K562 (cell line): ENCODE results near the gene CLCN6. TPM values are rescaled to one million over a fixed set of nuclear protein-coding genes. Genes with fewer than 3 reads are reported as not detected.

Experiments used
- MAFG ChIP-seq: fragments of 450-650 bp; conservative IDR thresholded peaks from 2 replicates; pipeline ENCODE4 v1.6.1; 2016; ENCODE audit warnings: missing genetic modification characterization, missing compliant biosample characterization
- MTA3 ChIP-seq: fragments of 450-650 bp; formaldehyde crosslinking; IDR thresholded peaks from 2 replicates; pipeline ENCODE4 v1.6.1; 2017; ENCODE audit warnings: mild to moderate bottlenecking, borderline replicate concordance
- RAD21 ChIP-seq, 2 experiments: fragments of 250-450 bp in 1 of 2; fragments of 450-650 bp in 1 of 2; sonication (Bioruptor Pico) in 1 of 2; formaldehyde crosslinking in 1 of 2; IDR thresholded peaks in 1 of 2; conservative IDR thresholded peaks in 1 of 2; 2 replicates each; pipeline versions ENCODE4 v1.4.0 to v1.8.0; 2020 to 2022; ENCODE audit warnings: mild to moderate bottlenecking in 2 of 2, moderate library complexity in 1 of 2
- XRCC4 ChIP-seq: IDR thresholded peaks from one replicate; pipeline ENCODE4 v1.6.1; 2011; ENCODE audit not compliant: insufficient read depth, insufficient read length; ENCODE audit errors: extremely low read depth
- ZNF668 ChIP-seq: fragments of 250-450 bp; sonication (Bioruptor Pico); IDR thresholded peaks from 2 replicates; pipeline ENCODE4 v1.8.0; 2022; ENCODE audit warnings: mild to moderate bottlenecking, inconsistent platforms
- polyA plus RNA-seq, 8 experiments: library from polyadenylated mRNA; depleted of rRNA in 4 of 8; stranded (reverse) in 5 of 8; unstranded in 3 of 8; fragments of >200 nt; fragmentation: Nextera tagmentation in 2 of 8; fragmentation: Illumina TruSeq in 1 of 8; extraction: Ambion mirVana in 2 of 8; extraction: Trizol in 1 of 8; gene quantifications; 2 replicates each; pipeline versions ENCODE4 v1.2.1 to v1.2.3, GENCODE V29; 2011 to 2014; ENCODE audit warnings: inconsistent platforms in 1 of 8, missing spikeins in 1 of 8
- total RNA-seq, 7 experiments: library from RNA; depleted of rRNA in 6 of 7; stranded (reverse); fragments of >200 nt in 6 of 7; fragmentation: Illumina TruSeq in 2 of 7; extraction: Trizol in 2 of 7; gene quantifications; 2 replicates each; pipeline versions ENCODE4 v1.2.1 to v1.2.3, GENCODE V29; 2011 to 2021; ENCODE audit warnings: low replicate concordance in 1 of 7
- TF ChIP-seq, protein P1 (sequence below), 2 experiments: IDR thresholded peaks; 2 replicates each; pipeline ENCODE4 v1.6.1; 2011; ENCODE audit warnings: borderline replicate concordance in 1 of 2, control low read depth in 1 of 2, low read depth in 1 of 2, low read length in 1 of 2, mild to moderate bottlenecking in 1 of 2, mixed read lengths in 1 of 2, moderate library complexity in 1 of 2; ENCODE audit not compliant: insufficient read depth in 1 of 2, insufficient read length in 1 of 2, poor library complexity in 1 of 2, severe bottlenecking in 1 of 2; ENCODE audit errors: extremely low read depth in 1 of 2
- TF ChIP-seq, protein P2 (sequence below): sonication (generic); formaldehyde crosslinking; IDR thresholded peaks from 2 replicates; pipeline ENCODE4 v1.8.1; 2023; ENCODE audit warnings: mild to moderate bottlenecking, missing genetic modification reagents
- TF ChIP-seq, protein P3 (sequence below): fragments of 450-650 bp; IDR thresholded peaks from 2 replicates; pipeline ENCODE4 v1.6.1; 2016; ENCODE audit warnings: missing biosample characterization, missing genetic modification characterization

CLCN6 gene
- total and polyA plus RNA-seq, 9 of the 15 experiments (the other 6 are each of a cell fraction or from before 2014, with no cell fraction given) = 2.0 to 21.8 (median 13.6) TPM

DNA sequence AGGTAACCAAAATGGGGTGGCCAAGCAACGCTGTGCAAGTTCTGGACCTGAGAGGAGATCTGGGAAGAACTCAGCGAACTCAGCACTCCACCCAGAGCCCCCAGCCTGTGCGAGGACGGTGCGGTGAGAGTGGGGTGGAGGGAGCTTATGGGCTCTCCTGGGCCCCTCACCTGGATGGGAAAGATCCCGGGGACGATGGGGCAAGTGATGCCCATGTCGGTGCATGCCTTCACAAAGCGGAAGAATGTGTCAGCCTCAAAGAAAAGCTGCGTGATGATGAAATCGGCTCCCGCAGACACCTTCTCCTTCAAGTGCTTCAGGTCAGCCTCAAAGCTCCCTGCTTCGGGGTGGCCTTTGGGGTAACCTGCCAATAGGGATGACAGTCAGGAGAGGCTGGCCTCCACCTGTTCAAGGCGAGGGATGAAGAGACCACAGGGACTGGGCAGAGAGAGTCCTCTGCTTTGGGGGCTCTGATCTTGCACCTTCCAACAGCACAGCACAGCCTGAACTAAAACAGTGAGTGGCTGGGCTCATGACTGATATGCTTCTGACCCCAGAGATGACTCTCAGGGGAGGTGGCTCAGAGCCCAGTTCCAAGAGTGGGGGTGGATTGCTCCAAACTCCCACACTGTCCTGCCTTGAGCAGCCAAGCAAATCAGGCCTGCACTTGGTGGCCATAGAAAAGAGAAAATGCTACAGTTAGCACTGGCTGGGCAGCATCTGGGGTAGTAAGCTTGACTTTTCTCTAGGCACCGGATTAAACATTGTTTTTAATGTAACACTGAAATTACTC lies 9.8 kb upstream of the CLCN6 start (continued):
- TF ChIP-seq, protein P1, sequence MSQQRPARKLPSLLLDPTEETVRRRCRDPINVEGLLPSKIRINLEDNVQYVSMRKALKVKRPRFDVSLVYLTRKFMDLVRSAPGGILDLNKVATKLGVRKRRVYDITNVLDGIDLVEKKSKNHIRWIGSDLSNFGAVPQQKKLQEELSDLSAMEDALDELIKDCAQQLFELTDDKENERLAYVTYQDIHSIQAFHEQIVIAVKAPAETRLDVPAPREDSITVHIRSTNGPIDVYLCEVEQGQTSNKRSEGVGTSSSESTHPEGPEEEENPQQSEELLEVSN (IDR thresholded peaks at IDR 0.05; ENCODE audit: borderline replicate concordance in 1 of 2, extremely low read depth in 1 of 2, insufficient read depth in 1 of 2, insufficient read length in 1 of 2, low read depth in 1 of 2, low read length in 1 of 2, poor library complexity in 1 of 2, severe bottlenecking in 1 of 2) = peak in 1 of 2 experiments; percentile 10
- TF ChIP-seq, protein P2, sequence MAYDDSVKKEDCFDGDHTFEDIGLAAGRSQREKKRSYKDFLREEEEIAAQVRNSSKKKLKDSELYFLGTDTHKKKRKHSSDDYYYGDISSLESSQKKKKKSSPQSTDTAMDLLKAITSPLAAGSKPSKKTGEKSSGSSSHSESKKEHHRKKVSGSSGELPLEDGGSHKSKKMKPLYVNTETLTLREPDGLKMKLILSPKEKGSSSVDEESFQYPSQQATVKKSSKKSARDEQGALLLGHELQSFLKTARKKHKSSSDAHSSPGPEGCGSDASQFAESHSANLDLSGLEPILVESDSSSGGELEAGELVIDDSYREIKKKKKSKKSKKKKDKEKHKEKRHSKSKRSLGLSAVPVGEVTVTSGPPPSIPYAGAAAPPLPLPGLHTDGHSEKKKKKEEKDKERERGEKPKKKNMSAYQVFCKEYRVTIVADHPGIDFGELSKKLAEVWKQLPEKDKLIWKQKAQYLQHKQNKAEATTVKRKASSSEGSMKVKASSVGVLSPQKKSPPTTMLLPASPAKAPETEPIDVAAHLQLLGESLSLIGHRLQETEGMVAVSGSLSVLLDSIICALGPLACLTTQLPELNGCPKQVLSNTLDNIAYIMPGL (CRISPR knock-in tag) = 0 out of 2 replicates have a peak, but pooled peaks have one; percentile 41
- TF ChIP-seq XRCC4 = no peak
- peak; percentile 40 for TF ChIP-seq MTA3
- TF ChIP-seq RAD21 (CRISPR knock-in tag; conservative IDR thresholded peaks at IDR 0.05 in 1 of 2, IDR thresholded peaks at IDR 0.05 in 1 of 2) = peak in 1 of 2 experiments; percentile 18; a peak in 1 of 4 replicates
- TF ChIP-seq MAFG (tag) = no peak
- TF ChIP-seq, protein P3, sequence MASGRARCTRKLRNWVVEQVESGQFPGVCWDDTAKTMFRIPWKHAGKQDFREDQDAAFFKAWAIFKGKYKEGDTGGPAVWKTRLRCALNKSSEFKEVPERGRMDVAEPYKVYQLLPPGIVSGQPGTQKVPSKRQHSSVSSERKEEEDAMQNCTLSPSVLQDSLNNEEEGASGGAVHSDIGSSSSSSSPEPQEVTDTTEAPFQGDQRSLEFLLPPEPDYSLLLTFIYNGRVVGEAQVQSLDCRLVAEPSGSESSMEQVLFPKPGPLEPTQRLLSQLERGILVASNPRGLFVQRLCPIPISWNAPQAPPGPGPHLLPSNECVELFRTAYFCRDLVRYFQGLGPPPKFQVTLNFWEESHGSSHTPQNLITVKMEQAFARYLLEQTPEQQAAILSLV (tag) = peak; percentile 46; the same call in 1 of the 2 replicates
- TF ChIP-seq ZNF668 (CRISPR knock-in tag) = no peak; the same call in 1 of the 2 replicates
